D721Med (cell line): ENCODE measurements around the gene TRIM67.
"Not testable (repeated sequence)": the region's sequence is repeated elsewhere in the genome, so short reads cannot be mapped to it uniquely, and the experiment has no call there.

ENCODE experiments used
- DNase-seq: peaks from one replicate; pipeline ENCODE4 v3.0.0; 2011; ENCODE audit warnings: low spot score; ENCODE audit not compliant: insufficient read length
- FAIRE-seq: peaks from 2 replicates; lab custom pipeline; 2011; peaks lifted over from hg19 to GRCh38; lab: Jason Lieb, UNC
- CTCF ChIP-seq: IDR thresholded peaks from 2 replicates; pipeline ENCODE4 v1.5.1; 2012; ENCODE audit warnings: mild to moderate bottlenecking, control low read depth; ENCODE audit not compliant: insufficient read depth; ENCODE audit errors: missing control alignments

TRIM67 gene

GRCh38 chr1:231157311-231157710 lies 4.5 kb upstream of the TRIM67 start:
- peak; percentile 53 for FAIRE-seq
- DNase-seq = no peak
- no peak for TF ChIP-seq CTCF

- FAIRE-seq = not testable (repeated sequence)
Measured at GRCh38 chr1:231158141-231158540, 3.7 kb upstream of the TRIM67 start.

GRCh38 chr1:231159202-231159962 lies 2.5 kb upstream of the TRIM67 start:
- TF ChIP-seq CTCF = no peak
- no peak for FAIRE-seq

More at GRCh38 chr1:231158141-231158540, 3.7 kb upstream of the TRIM67 start:
- not testable (repeated sequence) for DNase-seq

GRCh38 chr1:231159963-231160761 lies 1.7 kb upstream of the TRIM67 start:
- TF ChIP-seq CTCF = no peak
- no peak for DNase-seq
- no peak for FAIRE-seq

More at GRCh38 chr1:231159202-231159962, 2.5 kb upstream of the TRIM67 start:
- no peak for DNase-seq

- DNase-seq (no peak), FAIRE-seq (no peak)
- TF ChIP-seq CTCF = no peak
Measured at GRCh38 chr1:231160895-231161666, 777 bp upstream of the TRIM67 start.

GRCh38 chr1:231162297-231162969 lies 575 bp downstream of the TRIM67 start:
- peak; percentile 52 for DNase-seq
- FAIRE-seq = no peak
- no peak for TF ChIP-seq CTCF
